ENCODE data around the gene SHB. TPM values are rescaled to one million over a fixed set of nuclear protein-coding genes. Genes with fewer than 3 reads are reported as not detected.

SHB gene
- total RNA-seq, 2 donors from 2014 or later = 41.7 to 57.9 TPM

GRCh38 chr9:37922363-37923117 is 146.5 kb downstream of the SHB start:
- Histone ChIP-seq H3K4me1 (ENCODE audit: control insufficient read depth in 1 of 2, low read depth in 2 of 2) (peaks cover 3 to 50% of the 10 kb centered on the region in 2 donors), H3K27me3 (replicated peaks; ENCODE audit: insufficient read depth) (no peaks in the 10 kb centered on the region), H3K27ac (no peak overlapping the region), H3K9me3 (no peaks in the 10 kb centered on the region), H3K36me3 (peaks cover 7% of the 10 kb centered on the region), H3K4me3 (no peak overlapping the region)
- ATAC-seq (ENCODE audit: insufficient number of reproducible peaks, low FRiP score, low read depth) (no peak), DNase-seq (ENCODE audit: low spot score) (no peak)
- TF ChIP-seq, protein P1, sequence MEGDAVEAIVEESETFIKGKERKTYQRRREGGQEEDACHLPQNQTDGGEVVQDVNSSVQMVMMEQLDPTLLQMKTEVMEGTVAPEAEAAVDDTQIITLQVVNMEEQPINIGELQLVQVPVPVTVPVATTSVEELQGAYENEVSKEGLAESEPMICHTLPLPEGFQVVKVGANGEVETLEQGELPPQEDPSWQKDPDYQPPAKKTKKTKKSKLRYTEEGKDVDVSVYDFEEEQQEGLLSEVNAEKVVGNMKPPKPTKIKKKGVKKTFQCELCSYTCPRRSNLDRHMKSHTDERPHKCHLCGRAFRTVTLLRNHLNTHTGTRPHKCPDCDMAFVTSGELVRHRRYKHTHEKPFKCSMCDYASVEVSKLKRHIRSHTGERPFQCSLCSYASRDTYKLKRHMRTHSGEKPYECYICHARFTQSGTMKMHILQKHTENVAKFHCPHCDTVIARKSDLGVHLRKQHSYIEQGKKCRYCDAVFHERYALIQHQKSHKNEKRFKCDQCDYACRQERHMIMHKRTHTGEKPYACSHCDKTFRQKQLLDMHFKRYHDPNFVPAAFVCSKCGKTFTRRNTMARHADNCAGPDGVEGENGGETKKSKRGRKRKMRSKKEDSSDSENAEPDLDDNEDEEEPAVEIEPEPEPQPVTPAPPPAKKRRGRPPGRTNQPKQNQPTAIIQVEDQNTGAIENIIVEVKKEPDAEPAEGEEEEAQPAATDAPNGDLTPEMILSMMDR (IDR thresholded peaks at IDR 0.05) = no peak

DNA sequence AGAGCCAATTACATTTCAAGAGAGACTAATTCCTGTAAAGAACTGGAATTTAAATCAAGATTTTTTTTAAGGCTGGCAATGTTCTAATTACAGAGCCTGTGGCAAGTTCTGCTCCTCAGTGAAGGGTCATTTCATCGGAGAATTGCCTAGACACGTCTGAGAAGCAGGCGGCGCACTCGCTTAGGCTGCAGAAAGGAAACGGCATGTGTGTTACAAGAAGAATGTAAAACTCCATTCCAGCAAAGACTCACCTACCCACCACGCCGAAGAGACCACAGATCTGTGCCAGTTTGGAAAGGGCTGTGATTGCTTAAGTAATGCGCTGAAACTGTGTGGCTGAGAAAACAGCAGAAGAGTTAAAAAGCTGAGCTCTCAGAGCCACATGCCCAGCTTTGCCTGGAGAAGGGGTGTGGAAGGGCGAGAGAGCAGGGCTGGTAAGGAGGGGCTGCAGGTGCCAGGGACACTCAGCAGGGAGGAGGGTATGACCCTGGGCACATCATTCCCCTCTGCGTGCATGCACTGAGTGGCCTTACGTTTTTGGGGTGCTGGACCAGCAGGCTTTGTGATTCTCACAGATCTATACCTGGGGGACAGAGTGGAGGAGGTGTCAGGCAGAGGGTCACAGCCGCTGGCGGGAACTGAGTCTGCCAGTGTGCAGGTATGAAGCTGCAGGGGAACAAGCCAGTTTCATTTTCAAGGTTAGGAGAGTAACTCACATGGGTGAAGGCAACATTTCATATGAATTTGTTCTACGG is 147.3 kb downstream of the SHB start:
- no peak overlapping the region for H3K27ac ChIP-seq
- peaks cover 3 to 43% of the 10 kb centered on the region in 2 donors for H3K4me1 ChIP-seq (ENCODE audit: control insufficient read depth in 1 of 2, low read depth in 2 of 2)
- no peak overlapping the region for H3K4me3 ChIP-seq
- no peaks in the 10 kb centered on the region for H3K27me3 ChIP-seq (replicated peaks; ENCODE audit: insufficient read depth)
- TF ChIP-seq, protein P1 (IDR thresholded peaks at IDR 0.05) = peak; percentile 24
- DNase-seq (ENCODE audit: low spot score) (no peak), ATAC-seq (ENCODE audit: insufficient number of reproducible peaks, low FRiP score, low read depth) (no peak)
- H3K9me3 ChIP-seq = no peaks in the 10 kb centered on the region
- peaks cover 13% of the 10 kb centered on the region for H3K36me3 ChIP-seq

GRCh38 chr9:37921168-37921510 is 147.9 kb downstream of the SHB start:
- no peak overlapping the region for H3K27ac ChIP-seq
- no peak for DNase-seq (ENCODE audit: low spot score)

GRCh38 chr9:37920471-37921167 is 148.4 kb downstream of the SHB start:
- peaks cover 0 to 32% of the 10 kb centered on the region in 2 donors for H3K4me1 ChIP-seq (ENCODE audit: control insufficient read depth in 1 of 2, low read depth in 2 of 2)
- peaks cover 18% of the 10 kb centered on the region for H3K36me3 ChIP-seq
- TF ChIP-seq, protein P1 (IDR thresholded peaks at IDR 0.05) = no peak
- no peak overlapping the region for H3K27ac ChIP-seq
- no peaks in the 10 kb centered on the region for H3K9me3 ChIP-seq
- no peak for ATAC-seq (ENCODE audit: insufficient number of reproducible peaks, low FRiP score, low read depth)
- no peak for DNase-seq (ENCODE audit: low spot score)
- H3K4me3 ChIP-seq = no peak overlapping the region
- H3K27me3 ChIP-seq (replicated peaks; ENCODE audit: insufficient read depth) = no peaks in the 10 kb centered on the region

More at GRCh38 chr9:37921168-37921510, 147.9 kb downstream of the SHB start:
- Histone ChIP-seq H3K4me1 (ENCODE audit: control insufficient read depth in 1 of 2, low read depth in 2 of 2) (peaks cover 0 to 37% of the 10 kb centered on the region in 2 donors), H3K4me3 (no peak overlapping the region), H3K27me3 (replicated peaks; ENCODE audit: insufficient read depth) (no peaks in the 10 kb centered on the region), H3K36me3 (peaks cover 18% of the 10 kb centered on the region), H3K9me3 (no peaks in the 10 kb centered on the region)
- ATAC-seq (ENCODE audit: insufficient number of reproducible peaks, low FRiP score, low read depth) = no peak
- TF ChIP-seq, protein P1 (IDR thresholded peaks at IDR 0.05) = no peak

GRCh38 chr9:37919956-37920335 is 149.1 kb downstream of the SHB start:
- Histone ChIP-seq H3K9me3 (no peaks in the 10 kb centered on the region), H3K27me3 (replicated peaks; ENCODE audit: insufficient read depth) (no peaks in the 10 kb centered on the region), H3K27ac (no peak overlapping the region), H3K4me3 (no peak overlapping the region), H3K4me1 (ENCODE audit: control insufficient read depth in 1 of 2, low read depth in 2 of 2) (peaks cover 0 to 25% of the 10 kb centered on the region in 2 donors), H3K36me3 (peaks cover 18% of the 10 kb centered on the region)
- DNase-seq (ENCODE audit: low spot score) (no peak), ATAC-seq (ENCODE audit: insufficient number of reproducible peaks, low FRiP score, low read depth) (no peak)
- TF ChIP-seq, protein P1 (IDR thresholded peaks at IDR 0.05) = no peak

Measured in thoracic aorta (tissue), 2 donors.